Fibroblast of lung (primary cell): ENCODE measurements around the gene AP1S3.

ENCODE experiments used
- CTCF ChIP-seq, 2 donors: IDR thresholded peaks in 1 of 2; conservative IDR thresholded peaks in 1 of 2; 1 replicate in 1 of 2; 2 replicates in 1 of 2; pipeline ENCODE4 v1.5.1; 2011 to 2012; ENCODE audit warnings: low read length in 2 of 2, control low read depth in 1 of 2, inconsistent platforms in 1 of 2, low read depth in 1 of 2, mild to moderate bottlenecking in 1 of 2
- EZH2 ChIP-seq: IDR thresholded peaks from 2 replicates; pipeline ENCODE4 v1.5.1; 2012; ENCODE audit warnings: low read length, control low read depth, mild to moderate bottlenecking; ENCODE audit errors: missing control alignments

- TF ChIP-seq CTCF (conservative IDR thresholded peaks at IDR 0.05 in 1 of 2, IDR thresholded peaks at IDR 0.05 in 1 of 2; ENCODE audit: low read depth in 1 of 2, low read length in 2 of 2): no peak
- TF ChIP-seq EZH2: no peak
Measured at GRCh38 chr2:223771475-223771874, 65.9 kb downstream of the AP1S3 start.
